Cardiac muscle cell (in vitro differentiated cells and primary cell): ENCODE results near the gene UBE2D3. TPM values are rescaled to one million over a fixed set of nuclear protein-coding genes. Genes with fewer than 3 reads are reported as not detected.

ENCODE experiments used
- DNase-seq, 2 donors: peaks; one replicate each; pipeline versions ENCODE4 v3.0.0 to v3.0.0-alpha.2; 2010 to 2017; ENCODE audit warnings: low read depth in 1 of 2, low spot score in 1 of 2
- H3K27ac ChIP-seq: fragments of 200-600 bp; sonication (generic); 2 replicates; pipeline ENCODE4 v1.5.1; 2016
- H3K27me3 ChIP-seq: fragments of 200-600 bp; sonication (generic); 2 replicates; pipeline ENCODE4 v1.6.0; 2016; ENCODE audit warnings: control low read depth
- H3K36me3 ChIP-seq: fragments of 200-600 bp; sonication (generic); 2 replicates; pipeline ENCODE4 v1.5.1; 2016; ENCODE audit warnings: control low read depth
- H3K4me1 ChIP-seq: fragments of 200-600 bp; sonication (generic); 2 replicates; pipeline ENCODE4 v1.8.1; 2017; ENCODE audit warnings: low read depth, mild to moderate bottlenecking, mixed run types
- H3K4me3 ChIP-seq: fragments of 200-600 bp; sonication (generic); 2 replicates; pipeline ENCODE4 v1.5.1; 2016; ENCODE audit warnings: mild to moderate bottlenecking
- H3K9me3 ChIP-seq: fragments of 200-600 bp; sonication (generic); 2 replicates; pipeline ENCODE4 v1.5.1; 2017; ENCODE audit warnings: low read depth, mild to moderate bottlenecking, control low read depth
- polyA plus RNA-seq: library from polyadenylated mRNA; unstranded; fragments of >200 nt; fragmentation: Nextera tagmentation; extraction: Ambion mirVana; gene quantifications from 2 replicates; pipeline ENCODE4 v1.2.1, GENCODE V29; 2016
- total RNA-seq: library from RNA; depleted of rRNA; stranded (reverse); fragments of >200 nt; gene quantifications from 2 replicates; pipeline ENCODE4 v1.2.3, GENCODE V29; 2016
- TF ChIP-seq, protein P1 (sequence below): IDR thresholded peaks from 2 replicates; pipeline ENCODE4 v1.5.1; 2012; ENCODE audit warnings: low read depth, mild to moderate bottlenecking, low read length

The UBE2D3 gene
- total and polyA plus RNA-seq, 2 experiments from 2014 or later, result 241 to 359 TPM

DNA sequence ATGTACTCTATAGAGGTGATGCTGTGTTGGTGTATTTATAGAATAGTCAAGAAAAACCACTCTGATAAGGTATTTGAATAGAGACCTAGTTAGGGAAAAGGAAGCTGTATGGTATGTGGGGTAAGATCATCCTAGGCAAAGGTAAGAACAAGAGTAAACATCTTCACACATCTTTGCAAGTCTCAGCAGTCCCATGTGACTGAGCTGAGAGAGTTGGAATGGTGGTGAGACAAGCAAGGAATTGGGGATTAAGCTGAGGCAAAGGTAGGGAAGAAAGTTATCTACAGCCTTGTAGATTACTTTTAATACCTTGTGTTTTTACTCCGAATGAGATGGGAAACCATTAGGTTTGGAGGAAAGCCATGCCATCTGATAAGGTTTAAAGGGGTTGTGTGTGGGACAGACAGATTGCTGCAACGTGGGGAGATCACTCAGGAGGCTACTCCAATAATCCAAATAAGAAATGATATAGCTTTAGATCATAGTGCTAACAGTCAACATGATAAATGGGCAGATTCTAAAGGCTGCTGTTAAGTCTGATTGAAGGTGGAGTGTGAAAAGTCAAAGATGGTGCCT is 34.9 kb downstream of the UBE2D3 start:
- Histone ChIP-seq H3K36me3 (peaks cover 33% of the 10 kb centered on the region), H3K9me3 (no peaks in the 10 kb centered on the region)

DNA sequence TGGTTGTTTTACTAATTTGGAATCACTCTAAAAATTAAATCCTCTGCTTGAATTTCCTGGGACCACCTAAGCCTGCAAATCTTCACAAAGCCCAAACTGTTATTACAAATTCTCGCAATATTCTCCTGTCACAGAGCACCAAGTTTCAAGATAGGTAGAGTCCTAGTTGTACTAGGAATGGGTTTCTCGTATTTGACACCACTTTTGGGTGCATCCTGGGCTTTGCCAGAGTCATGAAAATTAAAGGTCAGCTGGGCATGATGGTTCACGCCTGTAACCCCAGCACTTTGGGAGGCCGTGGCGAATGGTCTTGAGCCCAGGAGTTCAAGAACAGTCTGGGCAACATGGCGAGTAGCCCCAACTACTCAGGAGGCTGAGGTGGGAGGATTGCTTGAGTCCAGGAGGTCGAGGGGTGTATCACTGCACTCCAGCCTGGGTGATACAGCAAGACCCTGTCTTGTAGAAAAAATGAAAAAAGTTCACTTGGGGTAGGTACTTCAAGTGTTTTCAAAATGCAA is 36.0 kb downstream of the UBE2D3 start:
- Histone ChIP-seq H3K36me3 (peaks cover 23% of the 10 kb centered on the region), H3K9me3 (no peaks in the 10 kb centered on the region), H3K27me3 (no peaks in the 10 kb centered on the region), H3K27ac (peak overlapping the region; percentile 65), H3K4me3 (no peak overlapping the region), H3K4me1 (peaks cover 3% of the 10 kb centered on the region)
- TF ChIP-seq, protein P1, sequence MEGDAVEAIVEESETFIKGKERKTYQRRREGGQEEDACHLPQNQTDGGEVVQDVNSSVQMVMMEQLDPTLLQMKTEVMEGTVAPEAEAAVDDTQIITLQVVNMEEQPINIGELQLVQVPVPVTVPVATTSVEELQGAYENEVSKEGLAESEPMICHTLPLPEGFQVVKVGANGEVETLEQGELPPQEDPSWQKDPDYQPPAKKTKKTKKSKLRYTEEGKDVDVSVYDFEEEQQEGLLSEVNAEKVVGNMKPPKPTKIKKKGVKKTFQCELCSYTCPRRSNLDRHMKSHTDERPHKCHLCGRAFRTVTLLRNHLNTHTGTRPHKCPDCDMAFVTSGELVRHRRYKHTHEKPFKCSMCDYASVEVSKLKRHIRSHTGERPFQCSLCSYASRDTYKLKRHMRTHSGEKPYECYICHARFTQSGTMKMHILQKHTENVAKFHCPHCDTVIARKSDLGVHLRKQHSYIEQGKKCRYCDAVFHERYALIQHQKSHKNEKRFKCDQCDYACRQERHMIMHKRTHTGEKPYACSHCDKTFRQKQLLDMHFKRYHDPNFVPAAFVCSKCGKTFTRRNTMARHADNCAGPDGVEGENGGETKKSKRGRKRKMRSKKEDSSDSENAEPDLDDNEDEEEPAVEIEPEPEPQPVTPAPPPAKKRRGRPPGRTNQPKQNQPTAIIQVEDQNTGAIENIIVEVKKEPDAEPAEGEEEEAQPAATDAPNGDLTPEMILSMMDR, result no peak
- no peak for DNase-seq

More for the DNA sequence above, 34.9 kb downstream of the UBE2D3 start:
- H3K4me3 ChIP-seq, result no peak overlapping the region
- no peaks in the 10 kb centered on the region for H3K27me3 ChIP-seq
- TF ChIP-seq, protein P1, result no peak
- H3K4me1 ChIP-seq, result no peaks in the 10 kb centered on the region
- DNase-seq, result no peak
- peak overlapping the region; percentile 65 for H3K27ac ChIP-seq

DNA sequence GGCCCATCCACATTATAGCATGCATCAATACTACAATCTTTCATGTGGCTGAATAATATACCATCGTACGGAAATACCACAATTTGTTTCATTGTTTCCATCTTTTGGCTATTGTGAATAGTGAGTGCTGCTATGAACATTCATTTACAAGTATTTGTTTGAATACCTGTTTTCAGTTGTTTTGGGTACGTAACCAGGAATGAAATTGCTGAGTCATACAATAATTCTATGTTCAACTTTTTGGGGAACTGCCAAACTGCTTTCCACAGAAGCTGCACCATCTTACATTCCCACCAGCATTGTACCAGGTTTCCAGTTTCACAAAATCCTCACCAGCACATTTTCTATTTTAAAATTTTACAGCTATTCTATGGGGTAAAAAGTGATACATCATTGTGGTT is 38.0 kb downstream of the UBE2D3 start:
- H3K9me3 ChIP-seq, result no peaks in the 10 kb centered on the region
- TF ChIP-seq, protein P1, result no peak
- DNase-seq, result peak in 1 of 2 donors; percentile 84
- H3K27me3 ChIP-seq, result no peaks in the 10 kb centered on the region
- peaks cover 8% of the 10 kb centered on the region for H3K4me1 ChIP-seq
- peaks cover 5% of the 10 kb centered on the region for H3K36me3 ChIP-seq
- H3K27ac ChIP-seq, result no peak overlapping the region
- no peak overlapping the region for H3K4me3 ChIP-seq

DNA sequence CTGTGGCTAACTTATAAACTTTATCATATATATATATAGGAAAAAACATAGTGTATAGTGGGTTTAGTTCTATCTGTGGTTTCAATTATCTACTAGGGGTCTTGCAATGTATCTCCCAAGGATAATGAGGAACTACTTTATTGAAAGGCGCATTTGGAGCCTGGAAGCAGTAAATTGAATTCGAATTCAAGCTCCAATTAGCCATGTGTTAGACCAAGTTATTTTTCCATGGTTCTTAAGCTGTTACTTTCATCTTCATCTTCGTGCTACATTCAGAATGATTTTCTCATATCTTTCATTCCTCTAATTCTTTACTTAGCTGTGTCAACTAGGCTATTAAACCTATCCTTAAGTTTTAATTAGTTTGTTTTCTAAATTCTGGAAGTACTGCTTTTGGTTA is 39.4 kb downstream of the UBE2D3 start:
- no peak for DNase-seq
- TF ChIP-seq, protein P1, result no peak

DNA sequence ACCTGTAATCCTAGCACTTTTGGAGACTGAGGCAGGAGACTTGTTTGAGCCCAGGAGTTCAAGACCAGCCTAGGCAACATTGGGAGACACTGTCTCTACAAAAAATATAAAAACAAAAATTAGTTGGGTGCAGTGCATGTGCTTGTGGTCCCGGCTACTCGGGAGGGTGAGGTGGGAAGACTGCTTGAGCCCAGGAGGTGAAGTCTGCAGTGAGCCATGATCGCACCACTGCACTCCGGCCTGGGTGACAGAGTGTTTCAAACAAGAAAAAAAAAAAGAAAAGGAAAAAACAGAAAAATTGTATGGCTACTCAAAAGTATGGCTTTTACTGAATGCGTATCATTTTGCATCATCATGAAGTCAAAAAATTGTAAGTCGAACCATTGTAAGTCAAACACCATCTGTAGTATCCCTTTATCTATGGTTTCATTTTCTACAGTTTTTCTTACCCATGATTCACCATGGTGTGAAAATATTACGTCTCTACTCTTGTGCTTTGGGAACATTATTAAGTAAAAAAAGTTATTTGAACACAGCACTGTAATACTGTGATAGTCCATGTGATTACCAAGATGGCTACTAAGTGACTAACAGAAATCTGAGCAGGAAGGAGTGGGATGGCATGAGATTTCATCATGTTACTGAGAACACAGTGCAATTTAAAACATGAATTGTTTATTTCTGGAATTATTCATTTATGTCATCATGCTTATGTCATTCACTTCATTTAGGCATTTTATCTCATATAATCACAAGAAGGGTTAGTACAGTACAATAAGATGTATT is 40.1 kb downstream of the UBE2D3 start:
- H3K36me3 ChIP-seq, result peaks cover 5% of the 10 kb centered on the region
- TF ChIP-seq, protein P1, result no peak
- H3K9me3 ChIP-seq, result no peaks in the 10 kb centered on the region
- peaks cover 8% of the 10 kb centered on the region for H3K4me1 ChIP-seq
- DNase-seq, result peak in 1 of 2 donors; percentile 73
- H3K27me3 ChIP-seq, result no peaks in the 10 kb centered on the region
- no peak overlapping the region for H3K4me3 ChIP-seq
- peak overlapping the region; percentile 66 for H3K27ac ChIP-seq

More for the DNA sequence above, 39.4 kb downstream of the UBE2D3 start:
- Histone ChIP-seq H3K4me3 (no peak overlapping the region), H3K27me3 (no peaks in the 10 kb centered on the region), H3K27ac (no peak overlapping the region), H3K36me3 (peaks cover 5% of the 10 kb centered on the region), H3K4me1 (peaks cover 8% of the 10 kb centered on the region), H3K9me3 (no peaks in the 10 kb centered on the region)
